ENCODE results near the gene KHDC4. TPM values are rescaled to one million over a fixed set of nuclear protein-coding genes. Genes with fewer than 3 reads are reported as not detected.
A peak's percentile ranks its signal among the peaks of the same experiment; 100 is the strongest.

The KHDC4 gene
- total and polyA plus RNA-seq, 10 of the 15 experiments (the other 5 are each of a cell fraction or from before 2014, with no cell fraction given), result 11.7 to 109 (median 41.9) TPM

DNA sequence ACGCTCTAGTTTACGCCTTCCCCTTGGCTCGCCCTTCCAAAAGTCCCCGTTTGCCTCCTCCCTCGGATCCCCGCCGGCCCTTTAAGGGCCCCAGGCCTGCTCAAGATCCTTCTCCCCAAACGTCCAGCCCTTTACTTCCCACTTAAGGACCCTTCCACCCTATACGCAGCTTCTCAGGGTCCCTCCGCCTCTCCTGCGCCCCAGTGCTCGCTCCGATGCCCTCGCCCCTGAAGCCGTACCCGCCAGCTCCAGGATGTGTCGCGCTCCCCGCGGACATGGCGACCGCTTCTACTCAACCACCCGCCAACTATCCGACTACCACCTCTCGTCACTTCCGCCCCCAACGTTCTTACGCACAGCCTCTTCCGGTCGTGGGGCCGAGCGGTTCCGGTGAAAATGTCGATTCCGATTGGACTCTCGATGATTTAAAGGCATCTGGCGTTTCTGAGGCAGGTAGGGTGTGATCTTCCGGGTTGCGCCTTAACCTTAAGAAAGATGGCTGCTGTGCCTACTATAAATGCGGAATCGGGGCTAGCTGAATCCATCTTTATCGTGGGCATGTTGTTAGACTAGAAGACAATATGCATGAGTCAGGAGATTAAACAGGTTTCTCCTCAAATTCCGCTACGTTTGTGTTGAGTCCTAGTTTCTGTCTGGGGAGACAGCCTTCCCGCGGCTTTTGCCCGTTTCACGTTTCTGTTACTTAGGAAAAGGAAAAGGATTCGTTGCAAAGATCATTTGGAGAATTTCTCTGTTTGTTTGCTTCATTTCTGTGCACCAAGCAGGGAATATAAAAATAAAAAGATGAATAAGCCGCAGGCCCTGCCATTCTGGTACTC is at the start of gene KHDC4 (continued):
- TF ChIP-seq, protein P1, sequence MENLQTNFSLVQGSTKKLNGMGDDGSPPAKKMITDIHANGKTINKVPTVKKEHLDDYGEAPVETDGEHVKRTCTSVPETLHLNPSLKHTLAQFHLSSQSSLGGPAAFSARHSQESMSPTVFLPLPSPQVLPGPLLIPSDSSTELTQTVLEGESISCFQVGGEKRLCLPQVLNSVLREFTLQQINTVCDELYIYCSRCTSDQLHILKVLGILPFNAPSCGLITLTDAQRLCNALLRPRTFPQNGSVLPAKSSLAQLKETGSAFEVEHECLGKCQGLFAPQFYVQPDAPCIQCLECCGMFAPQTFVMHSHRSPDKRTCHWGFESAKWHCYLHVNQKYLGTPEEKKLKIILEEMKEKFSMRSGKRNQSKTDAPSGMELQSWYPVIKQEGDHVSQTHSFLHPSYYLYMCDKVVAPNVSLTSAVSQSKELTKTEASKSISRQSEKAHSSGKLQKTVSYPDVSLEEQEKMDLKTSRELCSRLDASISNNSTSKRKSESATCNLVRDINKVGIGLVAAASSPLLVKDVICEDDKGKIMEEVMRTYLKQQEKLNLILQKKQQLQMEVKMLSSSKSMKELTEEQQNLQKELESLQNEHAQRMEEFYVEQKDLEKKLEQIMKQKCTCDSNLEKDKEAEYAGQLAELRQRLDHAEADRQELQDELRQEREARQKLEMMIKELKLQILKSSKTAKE (IDR thresholded peaks at IDR 0.05; ENCODE audit: low read depth, poor library complexity, severe bottlenecking), result peak; percentile 41
- peak; percentile 18; the same call in 1 of the 2 replicates for TF ChIP-seq ESRRA (IDR thresholded peaks at IDR 0.05; ENCODE audit: low read length)
- no peak; the same call in 1 of the 2 replicates for TF ChIP-seq ASH2L (IDR thresholded peaks at IDR 0.05; ENCODE audit: borderline replicate concordance, low read depth)
- TF ChIP-seq NBN (IDR thresholded peaks at IDR 0.05), result peak; percentile 92; the same call in 1 of the 2 replicates
- TF ChIP-seq YY1 (IDR thresholded peaks at IDR 0.05; ENCODE audit: low read depth, low read length), result peak; percentile 99
- peak; percentile 95 for TF ChIP-seq CREM (IDR thresholded peaks at IDR 0.05; ENCODE audit: low read depth)
- TF ChIP-seq MEF2B (IDR thresholded peaks at IDR 0.05; ENCODE audit: partially characterized antibody, poor library complexity, severe bottlenecking), result no peak
- TF ChIP-seq TCF7 (IDR thresholded peaks at IDR 0.05; ENCODE audit: borderline replicate concordance), result no peak
- TF ChIP-seq, protein P2, sequence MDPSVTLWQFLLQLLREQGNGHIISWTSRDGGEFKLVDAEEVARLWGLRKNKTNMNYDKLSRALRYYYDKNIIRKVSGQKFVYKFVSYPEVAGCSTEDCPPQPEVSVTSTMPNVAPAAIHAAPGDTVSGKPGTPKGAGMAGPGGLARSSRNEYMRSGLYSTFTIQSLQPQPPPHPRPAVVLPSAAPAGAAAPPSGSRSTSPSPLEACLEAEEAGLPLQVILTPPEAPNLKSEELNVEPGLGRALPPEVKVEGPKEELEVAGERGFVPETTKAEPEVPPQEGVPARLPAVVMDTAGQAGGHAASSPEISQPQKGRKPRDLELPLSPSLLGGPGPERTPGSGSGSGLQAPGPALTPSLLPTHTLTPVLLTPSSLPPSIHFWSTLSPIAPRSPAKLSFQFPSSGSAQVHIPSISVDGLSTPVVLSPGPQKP (IDR thresholded peaks at IDR 0.05; ENCODE audit: low read depth, low read length), result peak; percentile 76
- no peak for TF ChIP-seq IRF4 (IDR thresholded peaks at IDR 0.05; ENCODE audit: low read depth, low read length)
- TF ChIP-seq ZNF274 (IDR thresholded peaks at IDR 0.05; ENCODE audit: insufficient read depth, insufficient read length), result no peak
- TF ChIP-seq HDAC6 (IDR thresholded peaks at IDR 0.05; ENCODE audit: unreplicated experiment), result no peak
- TF ChIP-seq FOXM1 (IDR thresholded peaks at IDR 0.05; ENCODE audit: low read depth, low read length), result 0 out of 2 replicates have a peak, but pooled peaks have one; percentile 12
- peak; percentile 69; the same call in 1 of the 2 replicates for TF ChIP-seq PAX5 (IDR thresholded peaks at IDR 0.05; ENCODE audit: borderline replicate concordance, low read depth, low read length)
- TF ChIP-seq, protein P3, sequence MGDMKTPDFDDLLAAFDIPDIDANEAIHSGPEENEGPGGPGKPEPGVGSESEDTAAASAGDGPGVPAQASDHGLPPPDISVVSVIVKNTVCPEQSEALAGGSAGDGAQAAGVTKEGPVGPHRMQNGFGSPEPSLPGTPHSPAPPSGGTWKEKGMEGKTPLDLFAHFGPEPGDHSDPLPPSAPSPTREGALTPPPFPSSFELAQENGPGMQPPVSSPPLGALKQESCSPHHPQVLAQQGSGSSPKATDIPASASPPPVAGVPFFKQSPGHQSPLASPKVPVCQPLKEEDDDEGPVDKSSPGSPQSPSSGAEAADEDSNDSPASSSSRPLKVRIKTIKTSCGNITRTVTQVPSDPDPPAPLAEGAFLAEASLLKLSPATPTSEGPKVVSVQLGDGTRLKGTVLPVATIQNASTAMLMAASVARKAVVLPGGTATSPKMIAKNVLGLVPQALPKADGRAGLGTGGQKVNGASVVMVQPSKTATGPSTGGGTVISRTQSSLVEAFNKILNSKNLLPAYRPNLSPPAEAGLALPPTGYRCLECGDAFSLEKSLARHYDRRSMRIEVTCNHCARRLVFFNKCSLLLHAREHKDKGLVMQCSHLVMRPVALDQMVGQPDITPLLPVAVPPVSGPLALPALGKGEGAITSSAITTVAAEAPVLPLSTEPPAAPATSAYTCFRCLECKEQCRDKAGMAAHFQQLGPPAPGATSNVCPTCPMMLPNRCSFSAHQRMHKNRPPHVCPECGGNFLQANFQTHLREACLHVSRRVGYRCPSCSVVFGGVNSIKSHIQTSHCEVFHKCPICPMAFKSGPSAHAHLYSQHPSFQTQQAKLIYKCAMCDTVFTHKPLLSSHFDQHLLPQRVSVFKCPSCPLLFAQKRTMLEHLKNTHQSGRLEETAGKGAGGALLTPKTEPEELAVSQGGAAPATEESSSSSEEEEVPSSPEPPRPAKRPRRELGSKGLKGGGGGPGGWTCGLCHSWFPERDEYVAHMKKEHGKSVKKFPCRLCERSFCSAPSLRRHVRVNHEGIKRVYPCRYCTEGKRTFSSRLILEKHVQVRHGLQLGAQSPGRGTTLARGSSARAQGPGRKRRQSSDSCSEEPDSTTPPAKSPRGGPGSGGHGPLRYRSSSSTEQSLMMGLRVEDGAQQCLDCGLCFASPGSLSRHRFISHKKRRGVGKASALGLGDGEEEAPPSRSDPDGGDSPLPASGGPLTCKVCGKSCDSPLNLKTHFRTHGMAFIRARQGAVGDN (IDR thresholded peaks at IDR 0.05), result peak; percentile 41
- TF ChIP-seq ZNF217 (IDR thresholded peaks at IDR 0.05), result no peak
- no peak for TF ChIP-seq CEBPB (IDR thresholded peaks at IDR 0.05; ENCODE audit: borderline replicate concordance in 1 of 2, low read depth in 2 of 2, low read length in 2 of 2)
- TF ChIP-seq SMARCA5 (IDR thresholded peaks at IDR 0.05), result peak; percentile 77; the same call in 1 of the 2 replicates
- no peak for TF ChIP-seq FOS (IDR thresholded peaks at IDR 0.05; ENCODE audit: borderline replicate concordance, extremely low read depth, insufficient read length)
- peak; percentile 44 for TF ChIP-seq KLF5 (IDR thresholded peaks at IDR 0.05; ENCODE audit: partially characterized antibody)
- TF ChIP-seq, protein P4, sequence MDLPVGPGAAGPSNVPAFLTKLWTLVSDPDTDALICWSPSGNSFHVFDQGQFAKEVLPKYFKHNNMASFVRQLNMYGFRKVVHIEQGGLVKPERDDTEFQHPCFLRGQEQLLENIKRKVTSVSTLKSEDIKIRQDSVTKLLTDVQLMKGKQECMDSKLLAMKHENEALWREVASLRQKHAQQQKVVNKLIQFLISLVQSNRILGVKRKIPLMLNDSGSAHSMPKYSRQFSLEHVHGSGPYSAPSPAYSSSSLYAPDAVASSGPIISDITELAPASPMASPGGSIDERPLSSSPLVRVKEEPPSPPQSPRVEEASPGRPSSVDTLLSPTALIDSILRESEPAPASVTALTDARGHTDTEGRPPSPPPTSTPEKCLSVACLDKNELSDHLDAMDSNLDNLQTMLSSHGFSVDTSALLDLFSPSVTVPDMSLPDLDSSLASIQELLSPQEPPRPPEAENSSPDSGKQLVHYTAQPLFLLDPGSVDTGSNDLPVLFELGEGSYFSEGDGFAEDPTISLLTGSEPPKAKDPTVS (IDR thresholded peaks at IDR 0.05; ENCODE audit: low read depth, low read length), result no peak
- TF ChIP-seq POU2F2 (IDR thresholded peaks at IDR 0.05; ENCODE audit: borderline replicate concordance, low read depth, low read length), result peak; percentile 64; the same call in 2 of the 3 replicates
